ENCODE measurements around the gene PHACTR3.

PHACTR3 gene

DNA sequence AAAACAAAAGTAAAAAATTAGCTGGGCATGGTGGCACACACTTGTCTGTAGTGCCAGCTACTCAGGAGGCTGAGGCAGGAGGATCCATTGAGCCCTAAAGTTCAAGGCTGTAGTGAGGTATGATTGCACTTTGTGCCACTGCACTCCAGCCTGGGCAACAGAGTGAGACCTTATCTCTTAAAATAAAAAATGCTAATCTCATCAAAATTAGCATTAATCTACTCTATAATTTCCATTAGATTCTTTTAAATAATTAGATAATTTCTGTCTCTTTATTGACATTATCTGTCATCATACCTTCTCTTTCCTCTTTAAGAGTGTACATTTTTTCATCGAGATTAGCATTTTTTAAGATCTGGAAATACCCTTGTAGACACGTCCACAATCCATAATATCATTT lies 48.0 kb downstream of the PHACTR3 start:
- intact Hi-C loops (cut with DNase I; ENCODE audit: low total_unique reads) = no loop called here
- no peak overlapping the region for H3K27ac ChIP-seq
- peaks cover 0 to 13% (median 7%) of the 10 kb centered on the region in 3 donors for H3K9me3 ChIP-seq
- TF ChIP-seq CTCF (IDR thresholded peaks at IDR 0.05) = no peak
- H3K27me3 ChIP-seq = no peaks in the 10 kb centered on the region
- DNase-seq = no peak
- H3K4me1 ChIP-seq = no peaks in the 10 kb centered on the region
- H3K36me3 ChIP-seq = no peaks in the 10 kb centered on the region
- no peak overlapping the region for H3K4me3 ChIP-seq

GRCh38 chr20:59656417-59656816 lies 52.1 kb downstream of the PHACTR3 start:
- no peaks in the 10 kb centered on the region for H3K36me3 ChIP-seq
- intact Hi-C loops (cut with DNase I; ENCODE audit: low total_unique reads) = no loop called here
- H3K27me3 ChIP-seq = peaks cover 0 to 4% of the 10 kb centered on the region in 2 donors
- H3K9me3 ChIP-seq = peaks cover 0 to 24% (median 22%) of the 10 kb centered on the region in 3 donors
- no peak for DNase-seq
- TF ChIP-seq CTCF (IDR thresholded peaks at IDR 0.05) = no peak
- no peaks in the 10 kb centered on the region for H3K4me1 ChIP-seq
- H3K4me3 ChIP-seq = no peak overlapping the region
- H3K27ac ChIP-seq = no peak overlapping the region

- H3K36me3 ChIP-seq = no peaks in the 10 kb centered on the region
- H3K4me3 ChIP-seq = no peak overlapping the region
- no peak overlapping the region for H3K27ac ChIP-seq
- no peak for TF ChIP-seq CTCF (IDR thresholded peaks at IDR 0.05)
- DNase-seq = no peak
- peaks cover 0 to 12% of the 10 kb centered on the region in 2 donors for H3K27me3 ChIP-seq
- H3K4me1 ChIP-seq = no peaks in the 10 kb centered on the region
- intact Hi-C loops (cut with DNase I; ENCODE audit: low total_unique reads) = no loop called here
- peaks cover 0 to 24% (median 22%) of the 10 kb centered on the region in 3 donors for H3K9me3 ChIP-seq
These were observed 53.2 kb downstream of the PHACTR3 start for GRCh38 chr20:59657459-59658046.

- H3K9me3 ChIP-seq = peaks cover 0 to 24% (median 22%) of the 10 kb centered on the region in 3 donors
- no peak overlapping the region for H3K27ac ChIP-seq
- intact Hi-C loops (cut with DNase I; ENCODE audit: low total_unique reads) = no loop called here
- H3K4me1 ChIP-seq = no peaks in the 10 kb centered on the region
- no peak for TF ChIP-seq CTCF (IDR thresholded peaks at IDR 0.05)
- peaks cover 0 to 17% of the 10 kb centered on the region in 2 donors for H3K27me3 ChIP-seq
- H3K4me3 ChIP-seq = no peak overlapping the region
- H3K36me3 ChIP-seq = no peaks in the 10 kb centered on the region
- DNase-seq = no peak
These were observed 56.1 kb downstream of the PHACTR3 start for GRCh38 chr20:59660471-59660870.

DNA sequence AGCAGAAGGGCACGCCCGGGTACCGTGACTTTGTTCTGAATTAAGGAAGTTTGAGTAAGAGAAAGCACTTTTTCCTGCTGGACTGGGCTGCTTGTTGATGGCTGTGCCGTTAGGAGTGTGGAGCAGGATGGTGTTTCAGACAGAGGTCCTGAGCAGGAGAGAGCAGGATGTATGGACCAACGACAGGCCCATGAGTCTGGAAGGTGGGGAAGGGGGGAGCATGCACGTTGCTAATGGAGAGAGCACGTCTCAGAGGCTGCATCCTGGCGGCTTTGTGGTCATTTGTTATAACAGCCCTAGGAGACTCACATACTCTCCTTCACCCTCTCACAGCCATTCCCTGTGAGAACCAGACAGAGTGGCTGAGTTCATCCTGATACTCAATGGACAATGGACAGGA lies 56.8 kb downstream of the PHACTR3 start:
- TF ChIP-seq CTCF (IDR thresholded peaks at IDR 0.05) = no peak
- peaks cover 0 to 24% (median 22%) of the 10 kb centered on the region in 3 donors for H3K9me3 ChIP-seq
- no peak overlapping the region for H3K27ac ChIP-seq
- H3K4me1 ChIP-seq = no peaks in the 10 kb centered on the region
- DNase-seq = no peak
- H3K4me3 ChIP-seq = no peak overlapping the region
- H3K36me3 ChIP-seq = no peaks in the 10 kb centered on the region
- intact Hi-C loops (cut with DNase I; ENCODE audit: low total_unique reads) = no loop called here
- H3K27me3 ChIP-seq = peaks cover 0 to 17% of the 10 kb centered on the region in 2 donors

DNA sequence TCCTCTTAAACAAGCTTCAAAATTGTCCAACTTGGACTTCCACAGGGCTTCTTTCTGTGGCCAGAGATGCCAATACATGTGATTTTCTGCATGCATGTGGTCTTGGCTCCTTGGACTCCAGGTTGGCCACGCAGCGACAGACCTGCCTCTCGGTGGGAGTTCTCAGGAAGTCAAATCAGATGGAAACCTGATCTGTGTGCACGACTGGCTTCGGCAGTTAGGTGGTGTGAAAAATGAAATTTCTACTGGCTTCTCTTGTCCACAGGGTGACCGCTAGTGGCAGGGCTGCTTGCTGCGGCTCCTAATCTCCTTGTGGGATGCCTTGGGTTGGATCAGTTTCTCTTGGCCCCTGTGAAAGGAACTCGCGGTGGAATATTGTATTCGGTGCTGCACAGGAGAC lies 57.3 kb downstream of the PHACTR3 start:
- H3K4me1 ChIP-seq = no peaks in the 10 kb centered on the region
- no peak for DNase-seq

More for the DNA sequence above, 57.3 kb downstream of the PHACTR3 start:
- Histone ChIP-seq H3K27me3 (peaks cover 0 to 17% of the 10 kb centered on the region in 2 donors), H3K27ac (no peak overlapping the region), H3K4me3 (no peak overlapping the region), H3K9me3 (peaks cover 0 to 24% (median 18%) of the 10 kb centered on the region in 3 donors), H3K36me3 (no peaks in the 10 kb centered on the region)
- TF ChIP-seq CTCF (IDR thresholded peaks at IDR 0.05) = no peak
- intact Hi-C loops (cut with DNase I; ENCODE audit: low total_unique reads) = no loop called here

Data from tibial artery (tissue), 4 donors.